Measurements from ENCODE around the gene MERTK. TPM values are rescaled to one million over a fixed set of nuclear protein-coding genes. Genes with fewer than 3 reads are reported as not detected.

MERTK gene
- total RNA-seq, 1 donor from 2014 or later: 0.29 TPM

DNA sequence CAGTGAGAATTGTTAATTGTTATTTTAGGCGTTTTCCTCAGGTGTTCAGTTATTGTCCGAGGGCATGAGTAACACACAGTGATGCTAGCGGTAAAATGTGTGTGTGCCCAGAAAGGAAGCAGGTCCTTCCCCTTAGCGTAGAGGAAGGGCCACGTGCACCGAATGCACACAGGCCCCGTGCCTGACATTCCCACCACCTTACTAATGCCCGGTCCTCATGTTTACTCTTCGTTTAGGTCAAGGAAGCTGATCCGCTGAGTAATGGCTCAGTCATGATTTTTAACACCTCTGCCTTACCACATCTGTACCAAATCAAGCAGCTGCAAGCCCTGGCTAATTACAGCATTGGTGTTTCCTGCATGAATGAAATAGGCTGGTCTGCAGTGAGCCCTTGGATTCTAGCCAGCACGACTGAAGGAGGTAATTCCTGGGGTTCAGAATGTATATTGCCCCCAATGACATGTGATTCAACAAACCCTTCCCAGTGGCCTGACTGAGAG lies 76.7 kb downstream of the MERTK start:
- intact Hi-C loops (cut with micrococcal nuclease): no loop called here

DNA sequence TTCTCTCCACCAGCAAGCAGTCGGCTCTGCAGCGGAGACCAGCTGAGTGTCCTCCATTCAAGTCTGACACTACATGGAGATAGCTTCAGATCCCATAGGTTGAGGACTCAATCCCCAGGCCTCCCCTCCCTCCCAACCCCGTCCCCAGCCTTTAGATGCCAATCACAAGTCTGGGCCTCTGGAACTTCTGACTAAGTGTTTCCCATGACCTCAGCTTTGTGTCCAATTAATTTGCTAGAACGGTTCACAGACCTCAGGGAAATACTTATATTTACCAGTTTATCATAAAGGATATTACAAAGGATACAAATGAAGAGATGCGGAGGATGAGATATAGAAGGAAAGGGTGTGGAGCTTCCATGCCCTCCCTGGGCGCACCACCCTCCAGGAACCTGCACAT lies 77.4 kb downstream of the MERTK start:
- intact Hi-C loops (cut with micrococcal nuclease): no loop called here

DNA sequence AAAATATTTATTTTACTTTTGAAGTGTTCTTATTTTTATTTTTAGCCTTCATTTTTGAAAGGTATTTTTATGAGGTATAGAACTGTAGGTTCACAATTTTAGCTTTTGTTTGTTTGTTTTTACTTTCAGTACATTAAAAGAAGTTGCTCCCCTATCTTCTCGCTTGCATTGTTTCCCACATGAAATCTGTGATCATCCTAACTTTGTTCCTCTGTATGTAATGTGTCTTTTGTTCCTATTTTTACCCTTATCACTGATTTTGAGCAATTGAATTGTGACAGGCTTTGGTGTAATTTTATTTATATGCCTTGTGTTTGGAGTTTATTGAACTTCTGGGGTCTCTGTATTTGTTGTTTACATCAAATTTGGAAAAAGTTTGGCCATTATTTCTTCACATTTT lies 78.8 kb downstream of the MERTK start:
- intact Hi-C loops (cut with micrococcal nuclease): no loop called here

DNA sequence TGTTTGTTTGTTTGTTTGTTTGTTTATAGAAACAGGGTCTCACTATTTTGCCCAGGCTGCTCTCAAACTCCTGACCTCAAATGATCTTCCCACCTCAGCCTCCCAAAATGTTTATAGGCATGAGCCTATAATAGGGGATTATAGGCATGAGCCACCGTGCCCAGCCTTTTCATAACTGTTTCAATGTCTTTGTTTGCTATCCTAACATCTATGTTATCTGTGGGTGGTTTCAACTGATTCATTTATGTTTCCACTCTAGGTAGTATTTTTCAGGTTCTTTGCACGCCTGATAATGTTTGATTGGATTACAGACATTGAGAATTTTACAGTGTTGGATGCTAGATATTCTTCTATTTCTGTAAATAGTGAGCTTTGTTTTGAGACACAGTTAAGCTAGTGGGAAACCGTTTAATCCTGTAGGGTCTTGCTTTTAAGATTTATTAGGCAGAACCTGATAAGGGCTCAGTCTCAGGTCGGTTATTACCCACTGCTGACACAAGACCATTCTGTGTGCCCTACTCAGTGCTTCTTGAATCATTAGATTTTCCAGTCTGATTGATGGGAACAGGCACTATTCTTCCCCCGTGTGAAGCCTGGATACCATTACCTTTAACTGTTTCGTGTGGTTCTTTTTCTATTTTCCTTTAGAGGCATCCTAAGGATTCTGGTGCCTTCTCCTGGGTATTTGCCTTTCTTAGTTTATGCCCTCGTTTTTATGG lies 80.2 kb downstream of the MERTK start:
- intact Hi-C loops (cut with micrococcal nuclease): no loop called here

DNA sequence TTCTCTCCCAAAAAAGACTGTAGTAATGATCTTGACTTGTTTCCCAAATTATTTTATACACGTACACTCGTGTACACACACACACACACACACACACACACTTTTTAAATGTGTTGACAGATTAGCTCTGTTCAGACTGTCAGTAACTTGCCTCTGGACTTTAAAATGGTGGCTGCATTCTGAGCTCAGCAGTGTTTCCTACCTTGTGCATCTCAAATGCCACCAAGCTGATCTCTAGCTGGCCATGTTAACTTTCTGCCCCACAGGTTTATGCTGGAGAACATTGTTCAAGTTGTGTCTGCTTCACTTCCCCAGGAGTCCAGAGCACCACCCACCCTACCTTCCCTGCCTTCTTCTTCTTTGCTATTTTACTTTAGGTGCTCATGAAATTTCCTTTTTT lies 83.3 kb downstream of the MERTK start:
- intact Hi-C loops (cut with micrococcal nuclease): no loop called here

DNA sequence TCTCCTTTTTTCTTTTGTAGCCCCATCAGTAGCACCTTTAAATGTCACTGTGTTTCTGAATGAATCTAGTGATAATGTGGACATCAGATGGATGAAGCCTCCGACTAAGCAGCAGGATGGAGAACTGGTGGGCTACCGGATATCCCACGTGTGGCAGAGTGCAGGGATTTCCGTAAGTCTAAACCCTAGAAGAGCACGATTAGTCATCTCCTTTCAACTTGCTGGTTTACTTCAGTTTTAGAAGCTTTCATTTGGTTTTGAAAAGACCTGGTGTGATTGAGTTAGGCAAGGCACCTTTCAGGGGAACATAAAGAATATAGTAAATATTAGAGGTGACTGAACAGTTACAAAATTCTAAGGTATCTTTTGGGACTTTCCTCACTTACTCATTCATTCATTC lies 84.4 kb downstream of the MERTK start:
- intact Hi-C loops (cut with micrococcal nuclease): no loop called here

DNA sequence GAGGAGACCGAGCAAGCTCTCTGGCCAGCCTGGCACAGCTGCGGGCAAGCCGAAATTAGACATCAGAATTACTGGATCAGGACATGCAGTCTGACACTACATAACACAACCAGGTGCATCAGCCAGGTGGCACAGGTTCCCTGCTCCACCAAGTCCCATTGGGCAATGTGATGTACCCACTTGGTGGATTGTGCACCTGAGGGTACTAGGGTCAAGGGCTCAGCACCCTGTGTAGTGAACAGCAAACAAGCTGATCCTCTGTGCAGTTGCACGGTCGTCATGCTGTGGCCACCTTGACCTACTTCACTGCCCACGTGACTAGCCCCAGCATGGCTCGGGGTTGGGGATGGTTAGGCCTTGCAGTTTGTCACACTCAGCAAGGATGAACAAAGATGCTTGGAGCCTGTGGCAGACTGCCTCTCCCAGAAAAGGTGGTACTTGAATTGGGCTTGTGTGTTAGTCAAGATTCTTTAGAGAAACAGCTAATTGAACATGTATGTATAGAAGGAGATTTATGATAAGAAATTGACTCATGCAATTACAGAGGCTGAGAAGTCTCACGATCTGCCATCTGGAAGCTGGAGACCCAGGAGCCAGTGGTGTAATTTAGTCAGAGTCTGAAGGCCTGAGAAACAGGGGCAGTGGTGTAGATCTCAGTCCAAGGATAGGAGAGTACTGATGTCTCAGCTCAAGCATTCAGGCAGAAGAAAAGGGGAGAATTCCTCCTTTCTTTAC lies 85.2 kb downstream of the MERTK start:
- intact Hi-C loops (cut with micrococcal nuclease): no loop called here

DNA sequence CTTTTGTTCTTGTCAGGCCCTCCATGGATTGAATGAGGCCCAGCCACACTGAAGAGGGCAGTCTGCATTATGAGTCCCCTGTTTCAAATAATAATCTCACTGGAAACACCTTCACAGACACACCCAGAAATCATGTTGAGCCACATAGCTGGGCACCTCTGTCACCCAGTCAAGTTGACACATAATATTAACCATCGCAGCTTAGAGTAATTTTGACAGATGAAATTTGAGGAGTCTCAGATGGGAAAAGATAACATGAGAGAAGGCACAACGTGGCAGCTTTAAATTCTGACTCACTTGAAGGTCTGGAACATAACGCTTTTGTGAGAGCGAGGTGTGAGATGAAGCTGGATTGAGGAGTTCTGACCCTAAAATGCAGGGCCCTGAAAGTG lies 85.8 kb downstream of the MERTK start:
- intact Hi-C loops (cut with micrococcal nuclease): no loop called here

DNA sequence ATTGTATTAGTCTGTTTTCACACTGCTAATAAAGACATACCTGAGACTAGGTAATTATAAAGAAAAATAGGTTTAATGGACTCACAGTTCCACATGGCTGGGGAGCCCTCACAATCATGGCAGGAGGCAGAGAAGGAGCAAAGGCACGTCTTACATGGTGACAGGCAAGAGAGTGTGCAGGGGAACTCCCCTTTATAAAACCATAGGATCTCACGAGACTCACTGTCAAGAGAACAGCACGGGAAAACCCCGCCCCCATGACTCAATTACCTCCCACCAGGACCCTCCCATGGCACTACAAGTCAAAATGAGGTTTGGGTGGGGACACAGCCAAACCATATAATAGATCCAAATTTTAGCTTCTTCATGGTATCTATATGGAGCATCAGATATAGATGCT lies 87.1 kb downstream of the MERTK start:
- intact Hi-C loops (cut with micrococcal nuclease): no loop called here

DNA sequence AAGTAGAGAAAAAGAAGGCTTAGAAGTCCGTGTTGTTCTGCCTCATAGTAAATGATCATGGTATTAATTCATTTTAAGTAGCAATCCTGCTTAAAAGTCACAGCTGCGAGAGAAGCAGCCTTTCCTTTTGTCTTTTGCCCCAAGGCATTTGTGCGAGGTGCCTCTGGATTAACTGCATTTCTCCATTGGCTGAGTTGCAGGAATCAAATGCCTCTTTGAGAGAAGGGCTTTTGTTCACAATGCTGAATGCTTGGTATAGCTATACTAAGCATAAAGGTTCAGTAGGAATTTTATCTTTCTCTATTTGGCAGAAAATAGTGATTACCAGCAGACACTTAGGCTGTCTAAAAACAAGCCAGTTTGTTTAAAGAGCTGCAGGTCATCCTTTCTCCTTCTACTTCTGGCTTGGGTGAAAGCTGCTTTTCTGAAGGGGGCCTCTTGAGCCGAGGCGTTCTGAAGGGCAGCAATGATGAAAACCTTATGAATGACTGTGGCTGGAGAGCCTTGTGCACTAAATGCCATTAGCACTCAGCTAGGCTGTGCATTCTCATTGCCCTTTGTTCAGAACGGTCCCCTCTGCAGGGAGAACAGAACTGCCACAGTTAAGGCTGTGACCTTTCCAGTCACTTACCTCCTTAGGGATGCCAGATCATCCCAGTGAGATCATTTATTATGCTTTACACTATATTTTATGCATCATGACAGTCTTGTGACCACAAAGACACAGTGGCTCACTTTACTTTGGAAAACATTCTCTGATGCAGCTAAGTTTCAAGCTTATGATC lies 87.9 kb downstream of the MERTK start:
- intact Hi-C loops (cut with micrococcal nuclease): no loop called here

DNA sequence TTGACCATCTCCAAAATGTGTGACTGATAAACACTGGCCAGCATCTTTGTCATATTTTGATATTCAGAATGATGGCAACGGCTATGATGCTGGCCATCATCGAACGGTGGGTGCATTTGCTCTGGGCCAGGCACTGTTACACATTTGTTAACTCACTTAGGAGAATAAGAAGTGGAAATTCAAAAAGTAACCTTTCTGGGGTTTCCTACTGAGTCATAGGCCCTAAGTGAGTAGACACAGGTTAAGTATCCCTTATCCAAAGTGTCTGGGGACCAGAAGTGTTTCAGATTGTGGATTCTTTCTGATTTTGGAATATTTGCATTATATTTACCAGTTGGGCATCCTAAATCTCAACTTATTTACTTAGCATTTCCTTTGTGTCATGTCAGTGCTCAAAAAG lies 92.0 kb downstream of the MERTK start:
- intact Hi-C loops (cut with micrococcal nuclease): no loop called here

DNA sequence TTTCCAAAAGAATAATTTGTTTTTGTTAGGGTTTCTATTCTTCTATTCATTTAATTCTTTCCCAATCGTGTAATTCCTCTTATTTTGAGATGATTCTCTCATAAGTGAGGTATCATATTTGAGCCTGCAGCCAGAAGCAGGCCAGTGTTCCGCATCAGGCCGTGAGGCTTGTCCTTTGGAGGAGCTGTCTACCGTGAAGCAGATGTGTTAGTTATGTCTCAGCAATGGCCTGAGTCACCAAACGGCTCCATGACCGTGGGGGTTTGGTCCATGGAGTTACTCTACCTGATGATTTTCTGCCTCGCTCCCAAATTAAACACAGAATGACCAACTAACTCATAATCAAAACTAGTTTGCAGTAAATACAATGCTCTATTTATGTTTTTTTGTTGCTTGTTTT lies 92.4 kb downstream of the MERTK start:
- intact Hi-C loops (cut with micrococcal nuclease): no loop called here

DNA sequence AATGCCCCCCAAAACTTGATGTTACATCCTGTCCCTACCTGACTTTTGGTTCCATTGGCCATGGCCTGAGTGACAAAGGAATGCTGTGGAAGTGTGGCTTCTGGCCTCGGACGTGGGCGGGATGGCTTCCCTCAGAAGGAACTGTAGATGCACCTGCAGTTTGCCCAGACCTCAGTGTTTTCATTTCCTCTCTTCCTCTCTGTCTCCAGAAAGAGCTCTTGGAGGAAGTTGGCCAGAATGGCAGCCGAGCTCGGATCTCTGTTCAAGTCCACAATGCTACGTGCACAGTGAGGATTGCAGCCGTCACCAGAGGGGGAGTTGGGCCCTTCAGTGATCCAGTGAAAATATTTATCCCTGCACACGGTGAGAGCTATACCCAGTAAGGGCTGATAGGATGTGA lies 95.6 kb downstream of the MERTK start:
- intact Hi-C loops (cut with micrococcal nuclease): no loop called here

DNA sequence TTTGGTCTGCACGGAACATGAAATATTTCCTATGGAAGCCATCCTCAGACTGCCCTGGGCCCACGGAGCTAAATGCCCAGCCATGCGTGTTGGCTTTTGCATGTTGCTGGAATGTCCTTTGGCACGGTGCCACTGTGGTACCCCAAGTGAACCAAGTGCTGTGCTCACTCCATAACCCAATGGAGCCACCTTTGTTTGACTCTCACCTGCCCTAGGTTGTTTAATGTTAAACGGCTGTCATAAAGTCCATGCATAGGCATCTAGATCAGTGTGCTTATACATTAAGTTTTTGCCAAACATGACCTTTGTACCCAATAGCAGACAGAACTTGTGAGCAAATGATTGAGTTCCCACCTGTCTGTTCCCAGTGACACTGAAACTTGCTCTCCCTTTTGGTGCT lies 96.7 kb downstream of the MERTK start:
- intact Hi-C loops (cut with micrococcal nuclease): no loop called here

DNA sequence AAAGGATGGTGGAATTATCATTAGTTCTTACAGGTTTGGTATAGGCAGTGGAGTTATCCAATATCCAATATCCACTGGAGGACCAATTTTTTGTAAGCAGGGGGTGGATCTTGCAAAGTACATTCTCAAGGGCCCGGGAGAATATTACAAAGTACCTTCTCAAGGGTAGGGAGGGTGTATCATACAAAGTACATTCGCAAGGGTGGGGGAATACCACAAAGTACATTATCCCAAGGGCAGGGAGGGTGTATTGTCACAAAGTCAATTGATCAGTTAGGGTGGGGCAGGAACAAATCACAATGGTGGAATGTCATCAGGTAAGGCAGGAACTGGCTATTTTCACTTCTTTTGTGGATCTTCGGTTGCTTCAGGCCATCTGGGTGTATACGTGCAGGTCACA lies 101.4 kb downstream of the MERTK start:
- intact Hi-C loops (cut with micrococcal nuclease): no loop called here

DNA sequence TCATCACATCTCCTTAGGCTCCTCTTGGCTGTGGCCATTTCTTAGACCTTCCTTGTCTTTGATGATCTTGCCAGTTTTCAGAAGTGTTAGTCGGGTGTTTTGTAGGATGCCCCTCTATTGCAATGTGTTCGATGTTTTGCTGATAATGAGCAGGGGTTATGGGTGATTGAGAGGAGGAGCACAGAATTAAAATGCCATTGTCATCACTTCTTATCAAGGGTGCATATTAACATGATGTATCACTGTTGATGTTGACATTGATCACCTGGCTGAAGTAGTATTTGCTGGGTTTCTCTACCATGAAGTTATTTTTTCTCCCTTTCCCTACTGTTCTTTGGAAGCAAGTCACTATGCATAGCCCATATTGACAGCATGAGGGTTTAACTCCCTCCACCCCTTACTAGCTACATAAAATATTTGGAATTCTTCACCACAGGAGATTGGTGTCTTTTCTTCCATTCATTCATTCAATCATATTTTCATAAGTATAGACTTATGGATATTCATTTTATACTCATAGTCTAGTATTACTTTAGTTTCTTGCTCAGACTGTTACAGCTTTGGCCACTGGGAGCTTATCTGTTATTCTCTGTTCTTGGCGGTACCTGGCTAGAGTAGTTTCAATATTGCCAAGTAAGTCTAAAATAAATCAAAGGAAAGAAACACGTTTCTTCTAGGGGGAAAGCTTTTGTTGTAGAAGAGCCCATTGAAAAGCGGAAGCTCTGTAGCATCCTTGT lies 102.2 kb downstream of the MERTK start:
- intact Hi-C loops (cut with micrococcal nuclease): no loop called here

DNA sequence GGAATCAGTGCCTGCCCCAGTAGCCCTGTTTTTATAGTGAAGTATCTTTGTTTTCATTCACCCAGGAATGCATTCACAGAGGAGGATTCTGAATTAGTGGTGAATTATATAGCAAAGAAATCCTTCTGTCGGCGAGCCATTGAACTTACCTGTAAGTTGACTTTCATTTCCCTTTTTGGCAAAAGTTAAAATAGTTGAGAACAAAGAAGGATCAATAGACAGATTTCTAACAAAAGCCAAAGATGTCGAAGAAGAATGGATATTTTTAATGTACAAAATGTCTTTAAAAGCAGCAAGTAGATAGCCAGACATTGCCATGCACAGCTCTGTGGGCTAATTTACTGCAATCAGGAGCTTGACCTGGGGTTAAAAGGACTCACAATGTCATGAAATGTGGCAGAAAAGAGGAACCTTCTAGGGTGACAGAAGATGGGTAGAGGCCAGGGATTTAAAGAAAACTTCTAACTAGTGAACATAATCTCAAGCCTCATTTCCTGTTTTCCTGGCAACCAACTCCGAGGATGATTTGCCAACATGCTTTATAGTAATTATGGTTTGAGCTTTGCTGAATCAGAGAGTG lies 102.8 kb downstream of the MERTK start:
- intact Hi-C loops (cut with micrococcal nuclease): no loop called here

DNA sequence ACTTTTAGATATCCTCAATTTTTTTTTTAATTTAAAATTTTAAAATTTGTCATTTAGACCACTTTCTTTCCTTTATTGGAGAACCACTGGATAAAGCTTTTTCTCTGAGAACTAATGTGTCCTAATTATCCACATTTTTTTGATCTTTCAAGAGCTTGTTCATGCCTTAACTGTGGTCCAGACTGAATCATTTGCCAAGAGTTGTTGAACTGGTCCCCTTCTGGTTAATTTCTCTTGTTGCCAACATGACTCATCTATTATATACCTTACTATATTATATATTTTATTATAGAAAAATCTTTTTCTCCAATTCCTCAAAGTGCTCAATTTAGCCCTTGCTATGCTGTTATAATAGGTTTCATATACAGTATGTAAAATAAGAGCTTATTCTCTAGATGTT lies 103.5 kb downstream of the MERTK start:
- intact Hi-C loops (cut with micrococcal nuclease): no loop called here

DNA sequence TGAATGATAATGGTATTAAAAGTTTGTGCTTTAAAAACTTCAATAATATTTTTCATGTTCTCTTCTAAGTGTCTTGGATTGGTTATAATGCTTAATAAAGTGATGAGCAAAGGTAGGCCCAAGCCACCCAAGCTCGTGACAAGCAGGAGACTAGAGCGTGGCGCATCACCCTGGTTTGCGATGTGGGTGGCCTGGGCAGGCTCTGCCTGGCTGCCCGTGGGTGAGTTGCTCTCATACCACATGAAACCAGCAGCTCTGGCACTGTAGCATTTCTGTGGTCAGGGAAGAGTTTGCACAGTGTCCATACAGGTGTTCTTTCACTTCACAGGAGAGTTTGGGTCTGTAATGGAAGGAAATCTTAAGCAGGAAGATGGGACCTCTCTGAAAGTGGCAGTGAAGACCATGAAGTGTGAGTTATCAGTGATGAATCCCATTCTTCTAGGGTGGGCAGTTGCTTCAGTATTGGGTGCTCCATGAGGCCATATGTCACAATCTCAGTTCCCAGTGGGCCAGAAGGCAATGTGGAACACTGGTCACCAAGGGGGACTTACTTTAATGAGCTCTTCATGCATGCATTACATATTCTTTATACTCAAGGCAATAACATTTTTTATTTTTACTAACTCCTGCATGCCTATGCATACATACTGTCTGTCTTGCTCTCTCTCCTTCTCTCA lies 105.3 kb downstream of the MERTK start:
- intact Hi-C loops (cut with micrococcal nuclease): no loop called here

DNA sequence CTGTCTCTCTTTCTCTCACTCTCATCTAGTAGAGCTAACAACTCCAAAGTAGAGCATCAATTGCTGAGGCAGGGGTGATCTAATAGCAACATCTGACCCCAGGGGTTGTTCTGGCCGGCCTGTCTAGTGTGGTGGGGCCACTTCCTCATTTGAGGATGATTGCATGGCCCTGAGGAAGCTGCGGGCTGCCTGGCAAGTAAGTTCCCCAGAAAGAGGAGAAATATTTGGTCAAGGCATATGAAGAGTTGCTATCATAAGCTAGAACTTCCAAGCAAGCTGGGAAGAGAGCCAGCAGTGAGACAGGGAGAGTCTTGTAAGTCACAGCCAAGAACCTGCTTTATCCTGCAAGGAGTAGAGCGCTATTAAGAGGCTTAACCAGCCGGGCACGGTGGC lies 105.8 kb downstream of the MERTK start:
- intact Hi-C loops (cut with micrococcal nuclease): no loop called here
